H1 (cell line): ENCODE results near the gene XAB2. TPM values are rescaled to one million over a fixed set of nuclear protein-coding genes. Genes with fewer than 3 reads are reported as not detected.

Experiments
- CHD2 ChIP-seq: IDR thresholded peaks from 2 replicates; pipeline ENCODE4 v1.6.1; 2012; ENCODE audit warnings: low read length, improper control_type of control experiment
- HDAC2 ChIP-seq, 2 experiments: fragments of 300-600 bp in 1 of 2; sonication (generic) in 1 of 2; IDR thresholded peaks; 2 replicates each; pipeline ENCODE4 v1.6.1; 2011 to 2012; ENCODE audit warnings: low read depth in 2 of 2, low read length in 2 of 2, mild to moderate bottlenecking in 2 of 2, moderate library complexity in 2 of 2, borderline replicate concordance in 1 of 2, inconsistent platforms in 1 of 2
- polyA plus RNA-seq, 7 experiments: library from polyadenylated mRNA; depleted of rRNA in 3 of 7; stranded (reverse) in 5 of 7; unstranded in 2 of 7; fragments of >200 nt in 5 of 7; fragments of 200-250 nt in 2 of 7; gene quantifications; 1 replicate in 5 of 7; 2 replicates in 1 of 7; 4 replicates in 1 of 7; pipeline versions ENCODE4 v1.2.1 to v1.2.3, GENCODE V29; 2011 to 2013; ENCODE audit warnings: missing spikeins in 2 of 7, mixed read lengths in 2 of 7
- total RNA-seq: library from RNA; stranded (reverse); fragmentation: NEBNext Ultra II Directional; extraction: Animal tissue kit (Norgen Biotek cat#: 25700); gene quantifications from 2 replicates; pipeline ENCODE4 v1.2.1, GENCODE V29; 2021

The XAB2 gene
- total and polyA plus RNA-seq, 2 of the 8 experiments (the other 6 are each of a cell fraction or from before 2014, with no cell fraction given), result 48.2 to 49.4 TPM

DNA sequence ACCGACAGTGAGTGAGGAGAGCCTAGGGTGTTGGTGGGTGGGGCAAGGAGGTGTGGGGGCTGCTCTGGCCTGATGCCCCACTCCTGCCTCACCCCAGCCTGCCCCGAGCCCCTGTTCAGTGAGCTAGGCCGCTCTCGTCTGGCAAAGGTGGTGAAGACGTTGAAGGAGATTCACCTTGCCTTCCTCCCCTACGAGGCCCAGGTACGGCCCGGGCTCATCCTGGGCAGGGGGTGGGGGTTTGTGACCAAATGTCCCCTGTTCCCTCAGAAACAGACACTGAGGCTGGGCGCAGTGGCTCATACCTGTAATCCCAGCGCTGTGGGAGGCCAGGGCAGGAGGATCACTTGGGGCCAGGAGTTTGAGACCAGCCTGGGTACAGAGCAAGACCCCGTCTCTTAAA, 11.5 kb upstream of the XAB2 start (continued):
- TF ChIP-seq CHD2 (no peak), HDAC2 (IDR thresholded peaks at IDR 0.05; ENCODE audit: borderline replicate concordance in 1 of 2, low read depth in 2 of 2, low read length in 2 of 2) (no peak)
